ENCODE results near the gene IPO9. TPM values are rescaled to one million over a fixed set of nuclear protein-coding genes. Genes with fewer than 3 reads are reported as not detected.
A peak's percentile ranks its signal among the peaks of the same experiment; 100 is the strongest.

Gene IPO9
- total RNA-seq, 2 donors from 2014 or later, result 80.6 to 85.7 TPM

GRCh38 chr1:201904579-201904978, 75.6 kb downstream of the IPO9 start:
- ATAC-seq (no peak), DNase-seq (ENCODE audit: low spot score in 2 of 2) (no peak)
- H3K27ac Mint-ChIP-seq, result no peak overlapping the region
- H3K9me3 Mint-ChIP-seq, result no peaks in the 10 kb centered on the region
- H3K36me3 Mint-ChIP-seq, result no peaks in the 10 kb centered on the region

DNA sequence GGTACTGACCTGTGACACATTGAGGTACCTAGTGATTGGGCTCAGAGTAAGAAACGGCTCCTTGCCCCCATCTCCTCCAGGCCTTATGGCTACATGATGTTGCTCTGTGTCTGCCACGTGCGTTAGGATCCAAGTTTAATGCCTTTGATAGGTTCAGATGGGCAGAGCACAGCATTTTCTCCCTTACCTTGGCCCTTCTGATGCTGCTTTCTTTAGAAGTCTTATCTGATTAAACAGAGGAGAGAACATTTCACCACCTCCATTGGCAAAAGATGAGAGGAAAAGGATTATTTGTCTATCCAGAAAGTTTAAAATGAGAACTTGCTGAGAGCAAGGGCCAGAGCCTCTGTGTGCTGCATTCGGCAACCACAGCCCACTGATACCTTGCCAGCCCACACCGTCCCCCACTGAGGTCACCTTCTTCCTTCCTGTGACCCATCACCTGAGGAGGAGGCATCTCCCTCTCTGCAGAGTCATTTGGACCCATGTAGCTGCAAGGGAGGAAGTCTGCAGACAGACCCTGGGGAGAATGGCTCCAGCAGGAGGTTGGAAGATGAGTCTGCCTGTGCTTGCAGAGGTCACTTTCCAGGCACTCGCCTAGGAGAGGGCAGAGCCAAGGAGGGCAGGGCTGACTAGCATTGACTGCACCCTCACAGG, 76.4 kb downstream of the IPO9 start:
- H3K9me3 Mint-ChIP-seq, result no peaks in the 10 kb centered on the region
- H3K36me3 Mint-ChIP-seq, result no peaks in the 10 kb centered on the region
- H3K27ac Mint-ChIP-seq, result no peak overlapping the region
- peak in 1 of 2 donors; percentile 70 for ATAC-seq
- DNase-seq (ENCODE audit: low spot score in 2 of 2), result no peak

DNA sequence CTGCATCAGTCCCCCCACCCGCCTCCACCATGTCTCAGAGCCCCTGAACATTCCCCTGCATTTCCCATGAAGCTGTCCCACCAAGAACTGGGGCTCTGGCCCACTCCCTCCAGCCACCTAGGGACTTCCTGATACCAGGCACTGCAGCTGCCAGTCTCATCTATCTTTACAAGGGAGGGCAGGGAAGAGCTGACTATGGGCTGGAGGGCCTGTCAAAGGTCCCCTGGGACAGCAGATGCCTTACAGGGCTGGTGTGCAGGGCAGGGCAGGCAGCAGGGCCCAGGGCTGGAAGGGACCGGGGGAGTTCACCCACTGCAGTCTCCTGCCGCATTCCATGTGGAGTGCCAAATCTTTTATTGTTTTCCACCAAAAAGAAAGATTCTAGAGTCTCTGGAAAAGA, 77.4 kb downstream of the IPO9 start:
- ATAC-seq (no peak), DNase-seq (ENCODE audit: low spot score in 2 of 2) (no peak)
- no peaks in the 10 kb centered on the region for H3K36me3 Mint-ChIP-seq
- H3K9me3 Mint-ChIP-seq, result no peaks in the 10 kb centered on the region
- H3K27ac Mint-ChIP-seq, result no peak overlapping the region

DNA sequence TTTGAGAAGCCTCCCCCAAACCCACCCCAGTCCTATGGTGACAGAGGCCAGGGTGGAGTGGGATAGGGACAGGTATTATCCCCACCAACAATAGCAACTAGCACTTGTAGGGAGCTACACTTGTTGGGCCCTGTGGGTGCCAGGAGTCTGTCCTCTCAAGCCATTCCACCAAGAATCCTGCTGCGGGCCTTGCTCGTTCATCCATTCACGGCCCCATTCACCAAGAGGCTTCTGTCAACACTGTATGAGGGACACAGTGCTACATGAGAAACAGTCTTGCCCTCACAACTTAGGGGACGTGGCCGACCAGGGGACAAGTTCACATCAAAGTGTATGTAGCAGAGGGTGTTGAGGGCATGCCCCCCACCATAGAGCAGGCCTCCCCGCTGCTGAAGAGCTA, 78.7 kb downstream of the IPO9 start:
- no peak for ATAC-seq
- no peak for DNase-seq (ENCODE audit: low spot score in 2 of 2)
- no peaks in the 10 kb centered on the region for H3K9me3 Mint-ChIP-seq
- no peak overlapping the region for H3K27ac Mint-ChIP-seq
- no peaks in the 10 kb centered on the region for H3K36me3 Mint-ChIP-seq

- no peak for ATAC-seq
- Mint-ChIP-seq H3K36me3 (no peaks in the 10 kb centered on the region), H3K27ac (no peak overlapping the region), H3K9me3 (no peaks in the 10 kb centered on the region)
- no peak for DNase-seq (ENCODE audit: low spot score in 2 of 2)
These were observed 83.0 kb downstream of the IPO9 start for GRCh38 chr1:201911826-201912571.

GRCh38 chr1:201912832-201913231, 83.9 kb downstream of the IPO9 start:
- DNase-seq (ENCODE audit: low spot score in 2 of 2), result no peak
- no peaks in the 10 kb centered on the region for H3K36me3 Mint-ChIP-seq
- no peak for ATAC-seq
- H3K9me3 Mint-ChIP-seq, result no peaks in the 10 kb centered on the region
- H3K27ac Mint-ChIP-seq, result no peak overlapping the region

GRCh38 chr1:201914456-201915235, 85.7 kb downstream of the IPO9 start:
- no peak for DNase-seq (ENCODE audit: low spot score in 2 of 2)
- no peaks in the 10 kb centered on the region for H3K9me3 Mint-ChIP-seq
- no peaks in the 10 kb centered on the region for H3K36me3 Mint-ChIP-seq
- ATAC-seq, result no peak
- H3K27ac Mint-ChIP-seq, result no peak overlapping the region

- Mint-ChIP-seq H3K36me3 (no peaks in the 10 kb centered on the region), H3K27ac (no peak overlapping the region), H3K9me3 (no peaks in the 10 kb centered on the region)
- no peak for DNase-seq (ENCODE audit: low spot score in 2 of 2)
- no peak for ATAC-seq
These were observed 87.8 kb downstream of the IPO9 start for GRCh38 chr1:201916649-201917249.

DNA sequence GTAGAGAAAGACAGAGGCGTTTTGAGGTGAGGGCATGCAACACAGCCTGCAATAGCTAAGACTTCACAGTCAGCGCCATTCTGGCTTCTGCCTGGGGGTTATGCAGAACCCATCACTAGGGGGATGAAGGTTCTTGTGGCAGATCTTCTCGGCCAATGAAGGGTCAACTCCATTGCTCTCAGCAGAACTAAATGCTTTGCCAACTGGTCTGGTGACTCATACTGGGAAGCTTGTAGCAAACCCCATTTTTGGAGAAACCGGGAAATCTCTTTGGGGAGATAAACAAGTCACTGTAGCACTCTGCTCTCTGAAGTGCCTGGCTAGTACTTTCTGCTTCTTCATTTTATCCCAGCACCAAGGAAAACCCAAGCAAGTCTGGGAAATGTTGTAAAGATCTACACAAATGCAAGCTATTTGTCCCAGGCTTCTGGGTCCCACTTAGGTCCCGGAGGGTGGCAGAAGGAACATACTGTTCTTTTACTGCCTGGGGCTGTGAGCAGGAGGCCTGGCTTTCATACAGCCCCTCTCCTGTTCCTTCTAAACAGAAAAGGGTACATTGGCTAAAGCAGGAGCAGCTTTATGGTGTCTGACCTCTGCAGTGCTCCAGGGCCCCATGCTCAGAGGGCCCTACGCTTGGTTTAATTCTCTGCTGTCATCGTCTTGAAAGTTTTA, 88.5 kb downstream of the IPO9 start:
- Mint-ChIP-seq H3K9me3 (no peaks in the 10 kb centered on the region), H3K36me3 (no peaks in the 10 kb centered on the region), H3K27ac (no peak overlapping the region)
- no peak for ATAC-seq
- DNase-seq (ENCODE audit: low spot score in 2 of 2), result no peak

- H3K9me3 Mint-ChIP-seq, result no peaks in the 10 kb centered on the region
- ATAC-seq, result no peak
- no peak for DNase-seq (ENCODE audit: low spot score in 2 of 2)
These were observed 89.4 kb downstream of the IPO9 start for GRCh38 chr1:201918343-201918742.

DNA sequence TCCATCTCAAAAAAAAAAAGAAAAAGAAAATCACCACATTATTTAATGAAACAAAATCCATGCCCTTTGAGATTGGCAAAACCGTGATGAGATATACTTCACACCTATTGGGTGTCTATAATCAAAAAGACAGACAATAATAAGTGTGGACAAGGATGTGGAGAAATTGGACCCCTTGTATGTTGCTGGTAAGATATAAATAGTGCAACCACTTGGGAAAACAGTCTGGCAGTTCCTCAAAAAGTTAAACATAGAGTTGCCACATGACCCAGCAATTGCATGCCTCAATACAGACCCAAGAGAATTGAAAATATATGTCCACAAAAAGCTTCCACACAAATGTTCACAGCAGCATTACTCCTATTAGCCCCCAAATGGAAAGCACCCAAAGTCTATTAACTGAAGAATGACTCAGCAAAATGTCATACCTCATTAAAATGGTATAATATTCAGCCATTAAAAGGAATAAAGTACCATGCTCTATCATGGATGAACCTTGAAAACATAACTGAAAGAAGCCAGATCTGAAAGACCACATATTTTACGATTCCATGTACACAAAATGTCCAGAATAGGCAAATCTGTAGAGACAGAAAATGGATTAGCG, 93.1 kb downstream of the IPO9 start:
- DNase-seq (ENCODE audit: low spot score in 2 of 2) (no peak), ATAC-seq (no peak)
- Mint-ChIP-seq H3K27ac (no peak overlapping the region), H3K9me3 (no peaks in the 10 kb centered on the region), H3K36me3 (no peaks in the 10 kb centered on the region)

More at GRCh38 chr1:201918343-201918742, 89.4 kb downstream of the IPO9 start:
- Mint-ChIP-seq H3K36me3 (no peaks in the 10 kb centered on the region), H3K27ac (no peak overlapping the region)

- no peaks in the 10 kb centered on the region for H3K36me3 Mint-ChIP-seq
- no peaks in the 10 kb centered on the region for H3K9me3 Mint-ChIP-seq
- ATAC-seq, result no peak
- DNase-seq (ENCODE audit: low spot score in 2 of 2), result no peak
- H3K27ac Mint-ChIP-seq, result no peak overlapping the region
These were observed 96.3 kb downstream of the IPO9 start for GRCh38 chr1:201925301-201925567.

- no peaks in the 10 kb centered on the region for H3K36me3 Mint-ChIP-seq
- no peak overlapping the region for H3K27ac Mint-ChIP-seq
- no peaks in the 10 kb centered on the region for H3K9me3 Mint-ChIP-seq
- ATAC-seq (no peak), DNase-seq (ENCODE audit: low spot score in 2 of 2) (no peak)
These were observed 97.2 kb downstream of the IPO9 start for GRCh38 chr1:201925981-201926645.

GRCh38 chr1:201928266-201928665, 99.3 kb downstream of the IPO9 start:
- Mint-ChIP-seq H3K36me3 (no peaks in the 10 kb centered on the region), H3K27ac (no peak overlapping the region), H3K9me3 (no peaks in the 10 kb centered on the region)
- ATAC-seq, result no peak
- DNase-seq (ENCODE audit: low spot score in 2 of 2), result no peak

GRCh38 chr1:201930137-201930536, 101.2 kb downstream of the IPO9 start:
- ATAC-seq (no peak), DNase-seq (ENCODE audit: low spot score in 2 of 2) (no peak)
- no peaks in the 10 kb centered on the region for H3K9me3 Mint-ChIP-seq
- H3K27ac Mint-ChIP-seq, result no peak overlapping the region
- no peaks in the 10 kb centered on the region for H3K36me3 Mint-ChIP-seq

DNA sequence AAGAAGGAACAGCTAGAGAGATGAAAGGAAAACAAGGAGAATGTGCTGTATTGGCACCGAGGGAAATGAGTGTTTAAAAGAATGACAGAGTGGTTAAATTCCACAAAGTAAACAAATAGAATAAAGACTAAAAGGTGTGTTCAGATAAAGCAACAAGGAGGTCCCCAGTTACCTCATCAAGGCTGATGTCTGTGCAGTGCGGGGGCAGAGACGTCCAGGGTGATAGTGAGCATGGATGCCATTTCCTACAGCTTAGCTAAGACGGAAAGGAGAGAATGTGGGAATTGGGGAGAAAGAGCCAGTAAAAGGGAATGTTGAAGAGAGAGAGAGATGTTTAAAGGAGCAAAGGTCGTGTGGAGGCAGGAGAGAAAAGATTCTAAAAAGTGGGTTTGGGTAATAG, 101.8 kb downstream of the IPO9 start:
- H3K27ac Mint-ChIP-seq, result no peak overlapping the region
- H3K9me3 Mint-ChIP-seq, result no peaks in the 10 kb centered on the region
- no peaks in the 10 kb centered on the region for H3K36me3 Mint-ChIP-seq
- DNase-seq (ENCODE audit: low spot score in 2 of 2) (no peak), ATAC-seq (no peak)
